MM.1S (cell line): Measurements from ENCODE around the gene NRXN3.

Experiments
- DNase-seq: peaks from one replicate; pipeline ENCODE4 v3.0.0-alpha.2; 2015
- H2AFZ ChIP-seq: fragments of 300-600 bp; sonication (generic); 2 replicates; pipeline ENCODE4 v1.6.0; 2016; ENCODE audit warnings: antibody characterized with exemption, low read length
- H3F3A ChIP-seq: fragments of 300-600 bp; sonication (generic); 2 replicates; pipeline ENCODE4 v1.6.1; 2016; ENCODE audit warnings: mild to moderate bottlenecking, antibody characterized with exemption, low read length, moderate library complexity, mixed read lengths; ENCODE audit not compliant: insufficient read depth
- H3K27ac ChIP-seq: fragments of 300-600 bp; sonication (generic); 2 replicates; pipeline ENCODE4 v1.5.1; 2016; ENCODE audit warnings: mild to moderate bottlenecking, low read length
- H3K27me3 ChIP-seq: fragments of 300-600 bp; sonication (generic); replicated peaks from 2 replicates; pipeline ENCODE4 v1.6.0; 2016; ENCODE audit warnings: low read length; ENCODE audit not compliant: insufficient read depth
- H3K36me3 ChIP-seq: fragments of 300-600 bp; sonication (generic); replicated peaks from 2 replicates; pipeline ENCODE4 v1.6.1; 2016; ENCODE audit warnings: mild to moderate bottlenecking, low read length, mixed read lengths; ENCODE audit not compliant: insufficient read depth
- H3K4me1 ChIP-seq: fragments of 300-600 bp; sonication (generic); 2 replicates; pipeline ENCODE4 v1.6.1; 2016; ENCODE audit warnings: low read length, mixed read lengths
- H3K4me2 ChIP-seq: fragments of 300-600 bp; sonication (generic); 2 replicates; pipeline ENCODE4 v1.6.0; 2016; ENCODE audit warnings: low read depth, low read length
- H3K4me3 ChIP-seq: fragments of 300-600 bp; sonication (generic); 2 replicates; pipeline ENCODE4 v1.5.1; 2016; ENCODE audit warnings: low read length, mixed read lengths
- H3K79me2 ChIP-seq: fragments of 300-600 bp; sonication (generic); 2 replicates; pipeline ENCODE4 v1.6.1; 2016; ENCODE audit warnings: mixed run types, low read length, mixed read lengths
- H3K9ac ChIP-seq: fragments of 300-600 bp; sonication (generic); 2 replicates; pipeline ENCODE4 v1.6.1; 2016; ENCODE audit warnings: low read length, mixed read lengths
- H3K9me2 ChIP-seq: fragments of 300-600 bp; sonication (generic); replicated peaks from 2 replicates; pipeline ENCODE4 v1.6.1; 2016; ENCODE audit warnings: mild to moderate bottlenecking, low read length, mixed read lengths; ENCODE audit not compliant: insufficient read depth
- H3K9me3 ChIP-seq: fragments of 300-600 bp; sonication (generic); replicated peaks from 2 replicates; pipeline ENCODE4 v1.6.1; 2016; ENCODE audit warnings: mild to moderate bottlenecking, low read length, mixed read lengths; ENCODE audit not compliant: insufficient read depth
- H4K20me1 ChIP-seq: fragments of 300-600 bp; sonication (generic); 2 replicates; pipeline ENCODE4 v1.6.1; 2016; ENCODE audit warnings: mild to moderate bottlenecking, low read length, moderate library complexity, mixed read lengths; ENCODE audit not compliant: insufficient read depth
- EZH2 ChIP-seq: fragments of 300-600 bp; sonication (generic); optimal IDR thresholded peaks from 2 replicates; pipeline ENCODE3; 2017; ENCODE audit warnings: low read depth, mild to moderate bottlenecking, antibody characterized with exemption, low read length, mixed read lengths
- EZH2phosphoT487 ChIP-seq: fragments of 300-600 bp; sonication (generic); IDR thresholded peaks from 2 replicates; pipeline ENCODE4 v1.6.1; 2018; ENCODE audit warnings: antibody characterized with exemption, low read length
- TF ChIP-seq, protein P1 (sequence below): fragments of 300-600 bp; sonication (generic); IDR thresholded peaks from 2 replicates; pipeline ENCODE4 v1.5.1; 2016; ENCODE audit warnings: antibody characterized with exemption, low read length, mixed read lengths

The NRXN3 gene

DNA sequence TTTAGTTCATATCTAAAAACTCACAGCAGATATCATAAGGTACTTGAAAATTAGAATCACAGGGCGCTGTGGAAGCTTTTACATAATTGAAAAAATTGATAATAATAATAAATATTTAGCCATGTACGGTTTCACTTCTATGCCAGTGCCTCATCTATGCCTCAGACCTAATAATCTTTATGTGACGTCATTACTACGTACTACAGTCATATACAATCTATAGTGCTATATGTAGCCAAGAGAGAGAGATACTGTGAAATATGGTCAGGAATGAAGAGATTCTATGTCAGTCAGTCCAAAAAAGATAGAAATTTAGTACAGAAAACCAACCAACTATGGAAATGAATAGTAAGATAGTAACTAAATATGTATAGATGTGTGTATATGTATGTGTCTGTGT lies 1010.5 kb downstream of the NRXN3 start:
- Histone ChIP-seq H3K4me2 (no peak overlapping the region), H3K4me3 (no peak overlapping the region), H2AFZ (no peak overlapping the region), H3F3A (no peaks in the 10 kb centered on the region), H3K4me1 (no peaks in the 10 kb centered on the region), H3K9me2 (no peaks in the 10 kb centered on the region), H3K9me3 (no peaks in the 10 kb centered on the region), H3K79me2 (no peaks in the 10 kb centered on the region), H3K27me3 (no peaks in the 10 kb centered on the region), H3K27ac (no peak overlapping the region), H4K20me1 (no peaks in the 10 kb centered on the region), H3K9ac (no peak overlapping the region), H3K36me3 (no peaks in the 10 kb centered on the region)
- TF ChIP-seq, protein P1, sequence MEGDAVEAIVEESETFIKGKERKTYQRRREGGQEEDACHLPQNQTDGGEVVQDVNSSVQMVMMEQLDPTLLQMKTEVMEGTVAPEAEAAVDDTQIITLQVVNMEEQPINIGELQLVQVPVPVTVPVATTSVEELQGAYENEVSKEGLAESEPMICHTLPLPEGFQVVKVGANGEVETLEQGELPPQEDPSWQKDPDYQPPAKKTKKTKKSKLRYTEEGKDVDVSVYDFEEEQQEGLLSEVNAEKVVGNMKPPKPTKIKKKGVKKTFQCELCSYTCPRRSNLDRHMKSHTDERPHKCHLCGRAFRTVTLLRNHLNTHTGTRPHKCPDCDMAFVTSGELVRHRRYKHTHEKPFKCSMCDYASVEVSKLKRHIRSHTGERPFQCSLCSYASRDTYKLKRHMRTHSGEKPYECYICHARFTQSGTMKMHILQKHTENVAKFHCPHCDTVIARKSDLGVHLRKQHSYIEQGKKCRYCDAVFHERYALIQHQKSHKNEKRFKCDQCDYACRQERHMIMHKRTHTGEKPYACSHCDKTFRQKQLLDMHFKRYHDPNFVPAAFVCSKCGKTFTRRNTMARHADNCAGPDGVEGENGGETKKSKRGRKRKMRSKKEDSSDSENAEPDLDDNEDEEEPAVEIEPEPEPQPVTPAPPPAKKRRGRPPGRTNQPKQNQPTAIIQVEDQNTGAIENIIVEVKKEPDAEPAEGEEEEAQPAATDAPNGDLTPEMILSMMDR, result no peak
- TF ChIP-seq EZH2, result no peak
- TF ChIP-seq EZH2phosphoT487, result no peak
- no peak for DNase-seq

DNA sequence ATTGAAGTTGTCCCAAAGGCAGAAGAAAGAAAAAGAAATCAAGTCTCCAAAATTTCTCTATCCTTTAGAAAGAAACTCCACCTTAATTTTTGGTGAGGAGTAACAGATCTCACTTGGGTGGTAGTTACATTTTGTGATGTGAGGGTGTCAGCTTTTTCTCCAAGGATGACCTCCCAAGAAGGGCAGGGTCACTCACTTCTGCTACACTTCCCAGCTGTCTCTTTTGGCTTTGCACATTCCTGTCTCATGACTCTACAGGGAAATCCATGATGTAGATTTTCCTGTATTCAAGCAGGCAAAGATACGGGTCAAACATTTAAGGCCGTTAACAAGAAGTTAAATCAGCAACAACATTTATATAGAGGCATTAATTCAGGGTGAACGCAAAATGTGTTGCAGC lies 1016.4 kb downstream of the NRXN3 start:
- TF ChIP-seq EZH2phosphoT487 (no peak), EZH2 (no peak)
- TF ChIP-seq, protein P1, result no peak
- no peaks in the 10 kb centered on the region for H3K9me2 ChIP-seq
- H3K36me3 ChIP-seq, result no peaks in the 10 kb centered on the region
- H3K4me1 ChIP-seq, result no peaks in the 10 kb centered on the region
- no peak overlapping the region for H3K4me3 ChIP-seq
- H4K20me1 ChIP-seq, result no peaks in the 10 kb centered on the region
- no peaks in the 10 kb centered on the region for H3K27me3 ChIP-seq
- DNase-seq, result no peak
- H3F3A ChIP-seq, result no peaks in the 10 kb centered on the region
- H2AFZ ChIP-seq, result no peak overlapping the region
- H3K9ac ChIP-seq, result no peak overlapping the region
- no peak overlapping the region for H3K27ac ChIP-seq
- no peaks in the 10 kb centered on the region for H3K9me3 ChIP-seq
- no peak overlapping the region for H3K4me2 ChIP-seq
- no peaks in the 10 kb centered on the region for H3K79me2 ChIP-seq

DNA sequence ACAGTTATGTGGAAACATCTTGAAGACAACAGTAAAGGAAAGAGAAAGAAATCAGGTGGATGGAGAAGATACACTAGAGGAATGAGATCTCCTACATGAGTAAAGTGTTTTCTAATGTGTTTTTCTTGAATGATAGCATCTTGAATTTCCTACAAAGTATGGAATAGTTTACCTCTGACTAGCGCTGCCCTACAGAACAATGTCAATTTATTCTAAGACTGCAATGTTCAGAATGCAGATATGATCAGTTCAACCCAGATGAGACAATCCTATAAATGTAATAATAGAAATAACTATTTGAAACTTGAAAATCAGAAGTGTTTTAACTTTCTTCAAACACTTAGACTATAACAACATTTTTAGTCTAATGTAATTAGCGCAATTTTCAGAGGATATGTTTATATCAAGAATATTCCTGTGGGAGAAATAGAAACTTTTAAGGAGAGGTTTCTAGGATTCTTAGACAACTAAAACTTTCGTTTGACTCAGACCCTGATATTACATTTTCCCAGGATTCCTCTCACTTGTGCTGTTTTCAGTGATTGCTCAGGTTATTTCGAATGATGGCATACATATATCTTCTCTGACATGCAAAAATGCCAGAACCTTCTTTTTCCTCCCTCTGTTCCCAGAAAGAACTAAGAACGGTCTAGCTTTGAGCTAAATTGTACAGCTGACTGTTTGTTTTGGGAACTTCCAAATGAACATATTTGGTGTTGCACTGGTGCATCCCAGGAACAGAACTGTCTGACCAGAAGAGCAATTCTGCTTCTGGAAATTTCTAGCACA lies 1023.7 kb downstream of the NRXN3 start:
- no peaks in the 10 kb centered on the region for H3K79me2 ChIP-seq
- no peaks in the 10 kb centered on the region for H3K4me1 ChIP-seq
- H3K36me3 ChIP-seq, result no peaks in the 10 kb centered on the region
- H3K27ac ChIP-seq, result no peak overlapping the region
- no peaks in the 10 kb centered on the region for H3F3A ChIP-seq
- no peak overlapping the region for H2AFZ ChIP-seq
- no peaks in the 10 kb centered on the region for H3K9me2 ChIP-seq
- no peak overlapping the region for H3K4me2 ChIP-seq
- no peak for DNase-seq
- no peaks in the 10 kb centered on the region for H4K20me1 ChIP-seq
- TF ChIP-seq EZH2 (no peak), EZH2phosphoT487 (no peak)
- TF ChIP-seq, protein P1, result no peak
- H3K27me3 ChIP-seq, result no peaks in the 10 kb centered on the region
- H3K4me3 ChIP-seq, result no peak overlapping the region
- no peak overlapping the region for H3K9ac ChIP-seq
- no peaks in the 10 kb centered on the region for H3K9me3 ChIP-seq
